ENCODE results near the gene ZC3H4. TPM values are rescaled to one million over a fixed set of nuclear protein-coding genes. Genes with fewer than 3 reads are reported as not detected.
"Not testable (repeated sequence)": the region's sequence is repeated elsewhere in the genome, so short reads cannot be mapped to it uniquely, and the experiment has no call there.

ZC3H4 gene
- total RNA-seq, 4 donors from 2014 or later: 25.5 to 40.4 (median 34.2) TPM

GRCh38 chr19:47065242-47065641, 48.3 kb downstream of the ZC3H4 start:
- no peak overlapping the region for H3K4me3 ChIP-seq
- DNase-seq (ENCODE audit: low spot score in 2 of 2): no peak
- peaks cover 0 to 21% (median 0%) of the 10 kb centered on the region in 4 donors for H3K4me1 ChIP-seq
- H3K9me3 ChIP-seq: no peaks in the 10 kb centered on the region
- H3K27ac ChIP-seq: no peak overlapping the region
- no peaks in the 10 kb centered on the region for H3K27me3 ChIP-seq
- TF ChIP-seq POLR2A (IDR thresholded peaks at IDR 0.05) (no peak), CTCF (IDR thresholded peaks at IDR 0.05) (no peak), EP300 (IDR thresholded peaks at IDR 0.05) (no peak)
- H3K36me3 ChIP-seq: peaks cover 0 to 57% (median 24%) of the 10 kb centered on the region in 3 donors
- WGBS, 2 donors: 88 to 89% methylated on average over 7 to 11 of the region's 11 CpGs

GRCh38 chr19:47063874-47064273, 49.7 kb downstream of the ZC3H4 start:
- Histone ChIP-seq H3K4me3 (no peak overlapping the region), H3K36me3 (peaks cover 0 to 43% (median 21%) of the 10 kb centered on the region in 3 donors), H3K27ac (peak overlapping the region in 1 of 4 donors; percentile 10), H3K4me1 (peaks cover 0 to 9% (median 0%) of the 10 kb centered on the region in 4 donors), H3K9me3 (no peaks in the 10 kb centered on the region), H3K27me3 (no peaks in the 10 kb centered on the region)
- WGBS, 2 donors: 59 to 60% methylated on average over 6 of the region's 6 CpGs
- no peak for TF ChIP-seq EP300 (IDR thresholded peaks at IDR 0.05)
- no peak for TF ChIP-seq CTCF (IDR thresholded peaks at IDR 0.05)
- TF ChIP-seq POLR2A (IDR thresholded peaks at IDR 0.05): no peak
- no peak for DNase-seq (ENCODE audit: low spot score in 2 of 2)

GRCh38 chr19:47058621-47059022, 55.0 kb downstream of the ZC3H4 start:
- H3K27me3 ChIP-seq: no peaks in the 10 kb centered on the region
- DNase-seq (ENCODE audit: low spot score in 2 of 2): no peak
- H3K4me1 ChIP-seq: peaks cover 0 to 7% (median 0%) of the 10 kb centered on the region in 4 donors
- TF ChIP-seq CTCF (IDR thresholded peaks at IDR 0.05) (no peak), EP300 (IDR thresholded peaks at IDR 0.05) (no peak), POLR2A (IDR thresholded peaks at IDR 0.05) (no peak)
- 68 to 72% methylated on average over 11 of the region's 11 CpGs for WGBS, 2 donors
- no peak overlapping the region for H3K4me3 ChIP-seq
- H3K27ac ChIP-seq: no peak overlapping the region
- no peaks in the 10 kb centered on the region for H3K9me3 ChIP-seq
- no peaks in the 10 kb centered on the region for H3K36me3 ChIP-seq

- no peaks in the 10 kb centered on the region for H3K9me3 ChIP-seq
- H3K27me3 ChIP-seq: no peaks in the 10 kb centered on the region
- no peak for TF ChIP-seq CTCF (IDR thresholded peaks at IDR 0.05)
- no peak for TF ChIP-seq POLR2A (IDR thresholded peaks at IDR 0.05)
- TF ChIP-seq EP300 (IDR thresholded peaks at IDR 0.05): no peak
- no peaks in the 10 kb centered on the region for H3K36me3 ChIP-seq
- no peak for DNase-seq (ENCODE audit: low spot score in 2 of 2)
- H3K4me1 ChIP-seq: peaks cover 0 to 3% (median 0%) of the 10 kb centered on the region in 4 donors
- no peak overlapping the region for H3K4me3 ChIP-seq
- H3K27ac ChIP-seq: no peak overlapping the region
- WGBS, 2 donors: 54 to 60% methylated on average over 2 of the region's 2 CpGs
These were observed 56.2 kb downstream of the ZC3H4 start for GRCh38 chr19:47057328-47057727.

GRCh38 chr19:47056411-47056810, 57.2 kb downstream of the ZC3H4 start:
- H3K4me1 ChIP-seq: peaks cover 0 to 3% (median 0%) of the 10 kb centered on the region in 4 donors
- TF ChIP-seq EP300 (IDR thresholded peaks at IDR 0.05): no peak
- no peak for TF ChIP-seq POLR2A (IDR thresholded peaks at IDR 0.05)
- TF ChIP-seq CTCF (IDR thresholded peaks at IDR 0.05): no peak
- no peak for DNase-seq (ENCODE audit: low spot score in 2 of 2)
- H3K4me3 ChIP-seq: no peak overlapping the region
- no peaks in the 10 kb centered on the region for H3K36me3 ChIP-seq
- no peaks in the 10 kb centered on the region for H3K9me3 ChIP-seq
- H3K27me3 ChIP-seq: no peaks in the 10 kb centered on the region
- WGBS, 2 donors: 32 to 35% methylated on average over 5 of the region's 5 CpGs
- no peak overlapping the region for H3K27ac ChIP-seq

- H3K27me3 ChIP-seq; DNase-seq (ENCODE audit: low spot score in 2 of 2); H3K9me3 ChIP-seq; H3K4me3 ChIP-seq; H3K36me3 ChIP-seq: not testable (repeated sequence)
- peaks cover 0 to 16% (median 0%) of the 10 kb centered on the region in 4 donors for H3K4me1 ChIP-seq
- peak overlapping the region in 1 of 4 donors; percentile 33 for H3K27ac ChIP-seq
- 75 to 79% methylated on average over 3 of the region's 3 CpGs for WGBS, 2 donors
These were observed 63.0 kb downstream of the ZC3H4 start for GRCh38 chr19:47050562-47050961.

Data from tibial nerve (tissue), 4 donors.